GM19397 (cell line): ENCODE results near the gene CUEDC1.

Source experiments
- ATAC-seq: cut with Tn5 transposase; IDR thresholded peaks from one replicate; pipeline ENCODE4 v1.9.1; 2021; ENCODE audit warnings: mild to moderate bottlenecking, moderate library complexity; ENCODE audit not compliant: unreplicated experiment

The CUEDC1 gene

GRCh38 chr17:57880086-57880456, 75.1 kb downstream of the CUEDC1 start:
- no peak for ATAC-seq

- ATAC-seq = no peak
Measured at GRCh38 chr17:57879437-57880085, 75.7 kb downstream of the CUEDC1 start.

GRCh38 chr17:57877803-57878377, 77.3 kb downstream of the CUEDC1 start:
- ATAC-seq = no peak

GRCh38 chr17:57876866-57877237, 78.4 kb downstream of the CUEDC1 start:
- no peak for ATAC-seq

- no peak for ATAC-seq
Measured at GRCh38 chr17:57876023-57876865, 79.0 kb downstream of the CUEDC1 start.

- no peak for ATAC-seq
Measured at GRCh38 chr17:57875290-57876022, 79.8 kb downstream of the CUEDC1 start.

- ATAC-seq = no peak
Measured at GRCh38 chr17:57874434-57875289, 80.5 kb downstream of the CUEDC1 start.

GRCh38 chr17:57874058-57874419, 81.2 kb downstream of the CUEDC1 start:
- ATAC-seq = no peak

- no peak for ATAC-seq
Measured at GRCh38 chr17:57873261-57874057, 81.8 kb downstream of the CUEDC1 start.

GRCh38 chr17:57872536-57872935, 82.7 kb downstream of the CUEDC1 start:
- ATAC-seq = no peak

- ATAC-seq = no peak
Measured at GRCh38 chr17:57871863-57872262, 83.3 kb downstream of the CUEDC1 start.

- no peak for ATAC-seq
Measured at GRCh38 chr17:57871155-57871554, 84.1 kb downstream of the CUEDC1 start.

GRCh38 chr17:57870283-57870635, 85.0 kb downstream of the CUEDC1 start:
- no peak for ATAC-seq

GRCh38 chr17:57869617-57870282, 85.5 kb downstream of the CUEDC1 start:
- ATAC-seq = no peak

GRCh38 chr17:57868910-57869616, 86.1 kb downstream of the CUEDC1 start:
- ATAC-seq = no peak

GRCh38 chr17:57868007-57868909, 87.0 kb downstream of the CUEDC1 start:
- peak; percentile 54 for ATAC-seq

GRCh38 chr17:57867126-57867525, 88.1 kb downstream of the CUEDC1 start:
- ATAC-seq = no peak

GRCh38 chr17:57866723-57867122, 88.5 kb downstream of the CUEDC1 start:
- no peak for ATAC-seq
